K562 (cell line): Measurements from ENCODE around the gene TK1. TPM values are rescaled to one million over a fixed set of nuclear protein-coding genes. Genes with fewer than 3 reads are reported as not detected.

Experiments
- BHLHE40 ChIP-seq: IDR thresholded peaks from 2 replicates; pipeline ENCODE4 v1.6.1; 2011; ENCODE audit warnings: low read length, improper control_type of control experiment
- MCM2 ChIP-seq: fragments of 450-650 bp; IDR thresholded peaks from 2 replicates; pipeline ENCODE4 v1.6.1; 2017; ENCODE audit warnings: low read depth, mild to moderate bottlenecking
- NONO ChIP-seq, 2 experiments: fragments of 200-400 bp in 1 of 2; fragments of 450-650 bp in 1 of 2; formaldehyde crosslinking in 1 of 2; IDR thresholded peaks; 2 replicates each; pipeline ENCODE4 v1.6.1; 2017; ENCODE audit warnings: low read depth in 2 of 2, mild to moderate bottlenecking in 2 of 2, moderate library complexity in 2 of 2, low read length in 1 of 2
- REST ChIP-seq, 2 experiments: fragments of 450-650 bp; formaldehyde crosslinking in 1 of 2; IDR thresholded peaks; 2 replicates each; pipeline versions ENCODE4 v1.4.0 to v1.6.1; 2014 to 2020; ENCODE audit warnings: mild to moderate bottlenecking in 2 of 2, borderline replicate concordance in 1 of 2, low read depth in 1 of 2
- TEAD4 ChIP-seq, 2 experiments: sonication (generic) in 1 of 2; formaldehyde crosslinking in 1 of 2; IDR thresholded peaks; 2 replicates each; pipeline versions ENCODE4 v1.6.1 to v1.8.0; 2012 to 2022; ENCODE audit warnings: borderline replicate concordance in 1 of 2, inconsistent platforms in 1 of 2, low read length in 1 of 2, mild to moderate bottlenecking in 1 of 2, missing genetic modification reagents in 1 of 2
- ZBTB34 ChIP-seq: fragments of 250-450 bp; sonication (Bioruptor Pico); IDR thresholded peaks from 2 replicates; pipeline ENCODE4 v1.8.0; 2021; ENCODE audit warnings: mild to moderate bottlenecking, moderate library complexity
- polyA plus RNA-seq, 8 experiments: library from polyadenylated mRNA; depleted of rRNA in 4 of 8; stranded (reverse) in 5 of 8; unstranded in 3 of 8; fragments of >200 nt; fragmentation: Nextera tagmentation in 2 of 8; fragmentation: Illumina TruSeq in 1 of 8; extraction: Ambion mirVana in 2 of 8; extraction: Trizol in 1 of 8; gene quantifications; 2 replicates each; pipeline versions ENCODE4 v1.2.1 to v1.2.3, GENCODE V29; 2011 to 2014; ENCODE audit warnings: inconsistent platforms in 1 of 8, missing spikeins in 1 of 8
- total RNA-seq, 7 experiments: library from RNA; depleted of rRNA in 6 of 7; stranded (reverse); fragments of >200 nt in 6 of 7; fragmentation: Illumina TruSeq in 2 of 7; extraction: Trizol in 2 of 7; gene quantifications; 2 replicates each; pipeline versions ENCODE4 v1.2.1 to v1.2.3, GENCODE V29; 2011 to 2021; ENCODE audit warnings: low replicate concordance in 1 of 7
- TF ChIP-seq, protein P1 (sequence below): fragments of 450-650 bp; formaldehyde crosslinking; conservative IDR thresholded peaks from 2 replicates; pipeline ENCODE4 v1.4.0; 2022; ENCODE audit warnings: mild to moderate bottlenecking, missing genetic modification characterization
- TF ChIP-seq, protein P2 (sequence below): fragments of 450-650 bp; IDR thresholded peaks from 2 replicates; pipeline ENCODE4 v1.6.1; 2018; ENCODE audit not compliant: partially characterized antibody
- TF ChIP-seq, protein P3 (sequence below): fragments of 200-800 bp; sonication (Bioruptor generic); IDR thresholded peaks from 2 replicates; pipeline ENCODE4 v1.6.1; 2017; ENCODE audit warnings: missing genetic modification characterization, missing compliant biosample characterization

TK1 gene
- total and polyA plus RNA-seq, 9 of the 15 experiments (the other 6 are each of a cell fraction or from before 2014, with no cell fraction given), result 8.4 to 280 (median 103) TPM

GRCh38 chr17:78176548-78177025, 10.3 kb downstream of the TK1 start (continued):
- TF ChIP-seq BHLHE40, result peak; percentile 69
- TF ChIP-seq ZBTB34, result no peak
- TF ChIP-seq NONO (IDR thresholded peaks at IDR 0.05; ENCODE audit: low read depth in 2 of 2, low read length in 1 of 2), result 0 out of 4 replicates have a peak, but pooled peaks of 1 of the 2 experiments have one; percentile 27
- TF ChIP-seq MCM2, result no peak
- TF ChIP-seq TEAD4 (IDR thresholded peaks at IDR 0.05; ENCODE audit: low read length), result peak; percentile 12; the same call in 1 of the 2 replicates
- TF ChIP-seq TEAD4 (CRISPR knock-in tag; IDR thresholded peaks at IDR 0.05; ENCODE audit: borderline replicate concordance), result no peak
- TF ChIP-seq, protein P1, sequence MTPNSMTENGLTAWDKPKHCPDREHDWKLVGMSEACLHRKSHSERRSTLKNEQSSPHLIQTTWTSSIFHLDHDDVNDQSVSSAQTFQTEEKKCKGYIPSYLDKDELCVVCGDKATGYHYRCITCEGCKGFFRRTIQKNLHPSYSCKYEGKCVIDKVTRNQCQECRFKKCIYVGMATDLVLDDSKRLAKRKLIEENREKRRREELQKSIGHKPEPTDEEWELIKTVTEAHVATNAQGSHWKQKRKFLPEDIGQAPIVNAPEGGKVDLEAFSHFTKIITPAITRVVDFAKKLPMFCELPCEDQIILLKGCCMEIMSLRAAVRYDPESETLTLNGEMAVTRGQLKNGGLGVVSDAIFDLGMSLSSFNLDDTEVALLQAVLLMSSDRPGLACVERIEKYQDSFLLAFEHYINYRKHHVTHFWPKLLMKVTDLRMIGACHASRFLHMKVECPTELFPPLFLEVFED (CRISPR knock-in tag), result no peak
- TF ChIP-seq, protein P2, sequence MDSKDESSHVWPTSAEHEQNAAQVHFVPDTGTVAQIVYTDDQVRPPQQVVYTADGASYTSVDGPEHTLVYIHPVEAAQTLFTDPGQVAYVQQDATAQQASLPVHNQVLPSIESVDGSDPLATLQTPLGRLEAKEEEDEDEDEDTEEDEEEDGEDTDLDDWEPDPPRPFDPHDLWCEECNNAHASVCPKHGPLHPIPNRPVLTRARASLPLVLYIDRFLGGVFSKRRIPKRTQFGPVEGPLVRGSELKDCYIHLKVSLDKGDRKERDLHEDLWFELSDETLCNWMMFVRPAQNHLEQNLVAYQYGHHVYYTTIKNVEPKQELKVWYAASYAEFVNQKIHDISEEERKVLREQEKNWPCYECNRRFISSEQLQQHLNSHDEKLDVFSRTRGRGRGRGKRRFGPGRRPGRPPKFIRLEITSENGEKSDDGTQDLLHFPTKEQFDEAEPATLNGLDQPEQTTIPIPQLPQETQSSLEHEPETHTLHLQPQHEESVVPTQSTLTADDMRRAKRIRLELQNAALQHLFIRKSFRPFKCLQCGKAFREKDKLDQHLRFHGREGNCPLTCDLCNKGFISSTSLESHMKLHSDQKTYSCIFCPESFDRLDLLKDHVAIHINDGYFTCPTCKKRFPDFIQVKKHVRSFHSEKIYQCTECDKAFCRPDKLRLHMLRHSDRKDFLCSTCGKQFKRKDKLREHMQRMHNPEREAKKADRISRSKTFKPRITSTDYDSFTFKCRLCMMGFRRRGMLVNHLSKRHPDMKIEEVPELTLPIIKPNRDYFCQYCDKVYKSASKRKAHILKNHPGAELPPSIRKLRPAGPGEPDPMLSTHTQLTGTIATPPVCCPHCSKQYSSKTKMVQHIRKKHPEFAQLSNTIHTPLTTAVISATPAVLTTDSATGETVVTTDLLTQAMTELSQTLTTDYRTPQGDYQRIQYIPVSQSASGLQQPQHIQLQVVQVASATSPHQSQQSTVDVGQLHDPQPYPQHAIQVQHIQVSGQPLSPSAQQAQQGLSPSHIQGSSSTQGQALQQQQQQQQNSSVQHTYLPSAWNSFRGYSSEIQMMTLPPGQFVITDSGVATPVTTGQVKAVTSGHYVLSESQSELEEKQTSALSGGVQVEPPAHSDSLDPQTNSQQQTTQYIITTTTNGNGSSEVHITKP, result peak; percentile 16
- TF ChIP-seq, protein P3, sequence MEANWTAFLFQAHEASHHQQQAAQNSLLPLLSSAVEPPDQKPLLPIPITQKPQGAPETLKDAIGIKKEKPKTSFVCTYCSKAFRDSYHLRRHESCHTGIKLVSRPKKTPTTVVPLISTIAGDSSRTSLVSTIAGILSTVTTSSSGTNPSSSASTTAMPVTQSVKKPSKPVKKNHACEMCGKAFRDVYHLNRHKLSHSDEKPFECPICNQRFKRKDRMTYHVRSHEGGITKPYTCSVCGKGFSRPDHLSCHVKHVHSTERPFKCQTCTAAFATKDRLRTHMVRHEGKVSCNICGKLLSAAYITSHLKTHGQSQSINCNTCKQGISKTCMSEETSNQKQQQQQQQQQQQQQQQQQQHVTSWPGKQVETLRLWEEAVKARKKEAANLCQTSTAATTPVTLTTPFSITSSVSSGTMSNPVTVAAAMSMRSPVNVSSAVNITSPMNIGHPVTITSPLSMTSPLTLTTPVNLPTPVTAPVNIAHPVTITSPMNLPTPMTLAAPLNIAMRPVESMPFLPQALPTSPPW (CRISPR knock-in tag), result peak; percentile 31; the same call in 1 of the 2 replicates
- TF ChIP-seq REST (IDR thresholded peaks at IDR 0.05; ENCODE audit: borderline replicate concordance), result peak; percentile 83
- no peak for TF ChIP-seq REST (CRISPR knock-in tag; IDR thresholded peaks at IDR 0.05; ENCODE audit: low read depth)
